Stimulated activated CD8-positive, alpha-beta memory T cell treated with anti-CD3 and anti-CD28 coated beads, Interleukin-4, amount 100 ng/mL, for 4 hours (primary cell): ENCODE results near the gene HUWE1.
A peak's percentile ranks its signal among the peaks of the same experiment; 100 is the strongest.
"Not testable (repeated sequence)": the region's sequence is repeated elsewhere in the genome, so short reads cannot be mapped to it uniquely, and the experiment has no call there.

Experiments used
- DNase-seq, 2 donors: peaks; one replicate each; pipeline ENCODE4 v3.0.0-alpha.2; 2020; ENCODE audit warnings: low read depth in 2 of 2, low spot score in 1 of 2

HUWE1 gene

DNA sequence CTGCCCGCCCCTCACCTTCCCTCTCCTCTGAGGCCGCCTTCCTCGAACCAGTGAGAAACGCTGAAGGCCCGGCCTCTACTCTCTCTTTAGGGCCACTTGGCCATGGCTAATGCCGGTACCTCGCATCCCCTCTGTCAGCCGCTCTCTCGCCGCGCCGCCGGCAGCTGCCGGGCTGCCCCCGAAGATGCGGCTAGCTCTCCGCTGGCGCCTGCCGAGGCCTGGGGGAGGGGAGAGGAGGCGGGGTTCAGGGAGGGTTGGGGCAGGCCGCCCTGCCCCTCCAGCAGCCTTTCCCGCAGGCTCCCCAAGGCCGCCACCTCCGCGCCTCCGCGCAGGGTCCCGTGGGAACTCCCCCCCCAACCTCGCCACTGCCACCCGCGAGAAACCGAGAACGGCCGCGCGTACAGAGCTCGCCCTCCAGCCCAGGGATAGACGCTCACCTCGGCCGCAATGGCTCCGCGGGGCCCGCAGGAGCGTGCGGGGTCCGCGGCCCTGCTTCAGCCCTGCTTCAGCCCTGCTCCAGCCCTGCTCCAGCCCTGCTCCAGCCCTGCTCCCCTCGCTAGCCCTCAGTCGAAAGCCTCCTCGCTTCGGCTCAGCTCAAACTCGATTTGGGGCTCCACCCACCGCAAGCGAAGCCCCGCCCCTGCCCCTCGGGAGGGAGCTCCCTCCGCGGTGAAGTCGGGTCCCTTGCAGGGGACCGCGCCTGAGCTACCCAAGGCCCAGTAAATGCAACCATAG is at the start of gene HUWE1:
HUWE1 (minus strand) TSS at position 569 of the 735 bp plus-strand sequence. CDS start 32,612 bp downstream, outside the sequence.
- DNase-seq = peak; percentile 68

- no peak for DNase-seq
Observed at GRCh38 chrX:53732797-53733196, 46.3 kb upstream of the HUWE1 start.

- DNase-seq = no peak
Observed at GRCh38 chrX:53729751-53730150, 43.2 kb upstream of the HUWE1 start.

DNA sequence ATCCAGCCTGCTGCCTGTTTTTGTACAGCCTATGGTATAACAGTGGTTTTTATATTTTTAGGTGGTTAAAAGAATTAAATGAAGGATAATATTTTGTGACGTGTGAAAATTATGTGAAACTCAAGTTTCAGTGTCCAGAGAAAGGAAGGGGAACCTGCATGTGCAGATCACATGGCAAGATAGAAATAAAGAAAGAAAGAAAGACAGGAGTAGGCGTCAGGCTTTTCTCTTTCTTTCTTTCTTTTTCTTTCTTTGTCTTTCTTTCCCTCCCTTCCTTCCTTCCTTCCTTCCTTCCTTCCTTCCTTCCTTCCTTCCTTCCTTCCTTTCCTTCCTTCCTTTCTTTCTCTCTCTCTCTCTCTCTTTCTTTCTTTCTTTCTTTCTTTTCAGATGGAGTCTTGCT is 42.0 kb upstream of the HUWE1 start:
- DNase-seq = no peak

- no peak for DNase-seq
Observed at GRCh38 chrX:53724872-53725271, 38.4 kb upstream of the HUWE1 start.

DNA sequence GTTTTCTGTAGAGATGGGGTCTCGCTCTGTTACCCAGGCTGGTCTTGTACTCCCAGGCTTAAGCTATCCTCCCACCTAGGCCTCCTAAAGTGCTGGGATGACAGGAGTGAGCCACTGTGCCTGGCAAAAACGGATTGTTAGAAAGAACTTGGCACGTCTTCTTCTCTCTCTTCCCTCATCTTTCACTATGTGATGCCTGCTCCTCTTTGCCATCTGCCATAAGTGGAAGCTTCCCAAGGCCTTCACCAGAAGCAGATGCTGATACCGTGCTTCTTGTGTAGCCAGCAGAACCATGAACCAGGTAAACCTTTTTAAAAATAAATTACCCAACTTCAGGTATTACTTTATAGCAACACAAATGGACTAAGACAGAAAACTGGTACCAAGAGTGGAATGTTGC is 36.9 kb upstream of the HUWE1 start:
- no peak for DNase-seq

DNA sequence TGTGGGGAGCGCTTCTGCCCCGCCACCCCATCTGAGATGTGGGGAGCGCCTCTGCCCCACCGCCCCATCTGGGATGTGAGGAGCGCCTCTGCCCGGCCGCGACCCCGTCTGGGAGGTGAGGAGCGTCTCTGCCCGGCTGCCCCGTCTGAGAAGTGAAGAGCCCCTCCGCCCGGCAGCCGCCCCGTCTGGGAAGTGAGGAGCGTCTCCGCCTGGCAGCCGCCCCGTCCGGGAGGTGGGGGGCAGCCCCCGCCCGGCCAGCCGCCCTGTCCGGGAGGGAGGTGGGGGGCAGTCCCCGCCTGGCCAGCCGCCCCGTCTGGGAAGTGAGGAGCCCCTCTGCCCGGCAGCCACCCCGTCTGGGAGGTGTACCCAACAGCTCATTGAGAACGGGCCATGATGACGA is 35.1 kb upstream of the HUWE1 start:
- DNase-seq = not testable (repeated sequence)

DNA sequence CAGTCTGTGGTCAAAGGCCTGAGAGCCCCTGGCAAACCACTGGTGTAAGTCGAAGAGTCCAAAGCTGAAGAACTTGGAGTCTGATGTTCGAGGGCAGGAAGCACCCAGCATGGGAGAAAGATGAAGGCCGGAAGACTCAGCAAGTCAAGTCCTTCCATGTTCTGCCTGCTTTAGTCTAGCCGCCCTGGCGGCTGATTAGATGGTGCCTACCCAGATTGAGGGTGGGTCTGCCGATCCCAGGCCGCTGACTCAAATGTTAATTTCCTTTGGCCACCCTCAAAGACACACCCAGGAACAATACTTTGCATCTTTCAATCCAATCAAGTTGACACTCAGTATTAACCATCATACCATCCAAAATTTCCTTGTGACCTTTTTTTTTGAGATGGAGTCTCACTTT is 33.1 kb upstream of the HUWE1 start:
- DNase-seq = not testable (repeated sequence)

DNA sequence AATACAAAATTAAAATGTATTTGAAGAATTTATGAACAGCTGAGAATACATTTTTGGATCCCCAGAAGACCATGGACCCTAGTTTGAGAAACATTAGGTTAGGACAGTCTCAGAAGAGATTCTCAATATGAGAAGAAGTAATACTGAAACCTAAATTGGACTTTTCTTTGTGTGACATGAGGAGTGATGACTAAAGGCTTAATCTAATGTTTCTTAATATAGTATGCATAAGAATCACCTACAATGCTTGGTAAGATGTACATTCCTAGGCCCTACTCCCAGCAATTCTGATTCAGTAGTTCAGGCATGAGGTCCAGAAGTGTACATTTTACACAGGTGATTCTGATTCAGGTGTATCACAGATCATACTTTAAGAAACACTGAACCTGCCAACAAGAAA is 31.6 kb upstream of the HUWE1 start:
- DNase-seq = no peak

DNA sequence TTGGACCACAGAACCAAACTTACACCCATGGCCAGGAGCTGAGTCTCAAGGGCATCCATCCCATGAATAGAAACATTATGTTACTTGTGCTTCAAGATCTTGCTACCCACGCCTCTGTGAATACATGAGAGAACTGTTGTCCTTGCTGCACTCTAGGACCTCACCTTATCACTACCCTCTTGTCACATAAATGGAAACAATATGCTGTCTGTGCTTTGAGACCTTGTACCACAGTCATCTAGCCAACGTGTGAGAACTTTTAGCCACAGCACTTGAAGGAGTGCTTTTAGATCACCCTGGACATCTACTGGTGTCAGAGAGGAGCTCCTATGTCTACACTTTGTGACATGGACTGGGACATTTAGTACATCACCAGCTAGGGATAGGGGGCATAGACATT is 30.7 kb upstream of the HUWE1 start:
- DNase-seq = no peak

GRCh38 chrX:53716328-53717088 is 30.0 kb upstream of the HUWE1 start:
- peak in 1 of 2 donors; percentile 15 for DNase-seq

- no peak for DNase-seq
Observed at GRCh38 chrX:53715346-53715924, 28.9 kb upstream of the HUWE1 start.

GRCh38 chrX:53714580-53715345 is 28.2 kb upstream of the HUWE1 start:
- DNase-seq = peak in 1 of 2 donors; percentile 40

DNA sequence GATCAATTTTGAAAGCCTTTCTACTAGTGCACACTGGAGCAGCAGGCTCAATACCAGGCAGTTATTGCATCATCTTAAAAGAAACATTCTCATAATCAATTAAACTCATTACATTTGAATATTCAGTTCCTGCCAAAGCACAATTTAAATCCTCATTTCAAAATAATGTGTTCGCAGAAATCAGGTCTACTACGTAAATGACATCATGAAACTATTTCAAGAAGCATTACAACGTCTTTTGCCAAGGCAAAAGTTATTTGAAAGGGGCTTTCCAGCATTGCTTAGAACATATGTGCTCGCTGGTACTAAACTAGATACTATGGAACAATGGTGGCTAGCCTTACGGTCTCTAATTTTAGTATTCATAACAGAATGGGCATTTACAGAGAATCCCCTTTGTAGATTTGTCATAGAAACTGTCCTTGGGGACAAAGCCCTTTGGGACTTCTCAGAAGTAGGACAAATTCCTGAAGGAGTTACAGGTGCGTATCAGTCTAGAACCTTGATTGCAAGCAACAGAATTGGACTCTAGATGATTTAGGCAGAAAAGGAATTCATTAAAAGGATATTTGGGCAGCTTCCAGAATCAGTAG is 27.6 kb upstream of the HUWE1 start:
- DNase-seq = no peak

DNA sequence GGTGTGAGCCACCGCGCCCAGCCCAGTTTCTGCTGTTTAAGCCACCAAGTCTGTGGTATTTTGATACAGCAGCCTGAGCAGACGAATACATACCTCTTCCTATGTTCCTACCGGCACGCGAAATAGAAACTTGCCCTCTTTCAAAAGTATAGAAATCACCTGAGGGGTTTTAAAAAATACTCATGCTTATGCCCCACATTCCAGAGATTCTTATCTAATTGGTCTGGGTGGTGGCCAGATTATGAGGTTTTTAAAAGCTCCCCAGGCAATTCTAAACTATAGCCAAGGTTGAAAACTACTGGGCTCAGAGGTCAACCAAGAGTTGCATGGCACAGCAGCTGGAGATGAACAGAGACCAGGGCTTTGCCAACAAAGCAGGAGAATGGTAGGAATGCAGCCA is 24.9 kb upstream of the HUWE1 start:
- DNase-seq = no peak

- DNase-seq = no peak
Observed at GRCh38 chrX:53704854-53705253, 18.3 kb upstream of the HUWE1 start.

DNA sequence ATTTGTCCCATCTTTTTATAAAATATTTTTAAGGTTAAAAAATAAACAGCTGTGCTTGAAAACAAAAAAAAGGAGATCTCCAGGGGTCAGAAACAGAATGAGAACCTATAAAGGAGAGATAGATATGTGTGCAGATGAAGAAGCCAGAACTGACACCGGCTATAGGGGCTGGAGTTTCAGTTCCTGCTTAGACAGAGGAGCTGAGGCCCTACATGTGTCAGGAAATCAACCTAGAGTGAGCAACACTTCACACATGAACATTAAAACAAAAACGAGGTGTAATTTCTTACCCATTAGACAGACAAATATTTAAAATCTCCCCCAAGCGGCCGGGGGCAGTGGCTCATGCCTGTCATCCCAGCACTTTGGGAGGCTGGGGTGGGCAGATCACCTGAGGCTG is 17.8 kb upstream of the HUWE1 start:
- no peak for DNase-seq

DNA sequence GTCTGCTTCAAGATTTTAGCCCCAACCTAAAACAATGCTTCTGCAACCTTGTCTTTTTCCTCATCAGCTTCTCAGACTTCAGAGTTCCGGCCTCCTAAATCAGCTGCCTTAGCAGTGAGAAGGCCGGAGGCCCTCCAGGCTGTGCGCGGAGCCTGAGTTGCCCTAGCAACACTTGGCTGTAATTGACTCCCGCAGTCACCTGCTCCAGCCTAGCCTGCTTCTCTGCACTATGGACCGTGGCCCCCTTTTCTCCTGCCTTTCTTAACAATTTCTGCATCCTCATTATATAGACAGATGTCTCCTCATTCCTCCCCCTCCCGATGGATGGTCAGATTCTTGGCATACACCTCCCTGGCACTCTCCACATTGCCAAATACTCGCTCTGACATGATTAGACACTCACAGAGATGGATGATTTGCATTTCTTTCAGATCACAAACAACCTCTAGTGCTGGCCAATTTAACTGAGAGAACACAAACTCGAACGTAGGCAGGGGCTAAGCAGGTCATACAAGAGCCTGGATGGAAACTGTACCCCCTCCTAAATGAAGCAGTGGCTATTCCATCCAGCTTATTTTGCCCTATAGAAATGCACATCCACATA is 9.5 kb upstream of the HUWE1 start:
- no peak for DNase-seq

DNA sequence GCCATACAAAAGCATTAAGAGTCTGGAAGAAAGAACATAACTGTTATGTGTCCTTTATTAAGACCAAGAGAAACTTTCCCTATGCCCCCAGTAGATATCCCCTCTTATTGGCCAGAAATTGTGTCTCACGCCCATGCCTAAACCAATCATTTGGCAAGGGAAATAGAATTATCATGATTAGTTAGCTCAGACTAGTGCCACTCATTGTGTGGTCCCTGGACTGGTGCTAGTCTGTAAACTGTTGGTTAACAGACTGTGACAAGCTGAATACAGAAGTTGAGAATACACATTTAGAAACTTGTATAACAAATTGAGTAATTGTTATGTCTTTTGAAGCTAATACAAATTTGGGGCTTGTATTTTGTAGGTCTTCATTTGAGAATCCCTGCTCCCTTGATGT is 8.1 kb upstream of the HUWE1 start:
- DNase-seq = no peak

DNA sequence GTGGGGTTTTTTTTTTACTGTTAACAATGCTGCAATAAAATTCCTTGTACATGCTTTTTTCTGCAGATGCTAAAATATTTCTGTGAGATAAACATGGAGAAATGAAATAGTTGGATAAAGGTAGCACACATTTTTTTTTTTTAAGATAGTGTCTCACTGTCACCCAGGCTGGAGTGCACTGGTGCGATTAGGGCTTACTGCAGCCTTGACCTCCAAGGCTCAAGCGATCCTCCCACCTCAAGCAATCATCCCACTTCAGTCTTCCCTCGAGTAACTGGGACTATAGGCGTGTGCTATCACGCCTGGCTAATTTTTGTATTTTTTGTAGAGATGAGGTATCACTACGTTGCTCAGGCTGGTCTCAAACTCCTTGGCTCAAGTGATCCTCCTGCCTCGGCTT is 1.8 kb upstream of the HUWE1 start:
- DNase-seq = no peak

- no peak for DNase-seq
Observed at GRCh38 chrX:53685711-53686110, 808 bp downstream of the HUWE1 start.
